Parathyroid adenoma (tissue), 2 donors: ENCODE data around the gene PCDH9.

ENCODE experiments used
- H2AFZ ChIP-seq: fragments of 300-600 bp; sonication (generic); one replicate; pipeline ENCODE4 v1.7.0; 2017; ENCODE audit warnings: antibody characterized with exemption, mild to moderate bottlenecking
- H3K27ac ChIP-seq: fragments of 300-600 bp; sonication (generic); one replicate; pipeline ENCODE4 v1.7.0; 2017
- H3K27me3 ChIP-seq: fragments of 300-600 bp; sonication (generic); one replicate; pipeline ENCODE4 v1.7.0; 2017; ENCODE audit warnings: low read length; ENCODE audit not compliant: control insufficient read depth, insufficient read depth
- H3K36me3 ChIP-seq: fragments of 300-600 bp; sonication (generic); one replicate; pipeline ENCODE4 v1.7.0; 2017; ENCODE audit warnings: low read length; ENCODE audit not compliant: control insufficient read depth, insufficient read depth
- H3K4me1 ChIP-seq: fragments of 300-600 bp; sonication (generic); one replicate; pipeline ENCODE4 v1.7.0; 2017; ENCODE audit warnings: control low read depth
- H3K4me2 ChIP-seq: fragments of 300-600 bp; sonication (generic); one replicate; pipeline ENCODE4 v1.7.0; 2017; ENCODE audit warnings: low read length
- H3K4me3 ChIP-seq: fragments of 300-600 bp; sonication (generic); one replicate; pipeline ENCODE4 v1.7.0; 2017; ENCODE audit warnings: low read depth, low read length
- H3K79me2 ChIP-seq: fragments of 300-600 bp; sonication (generic); one replicate; pipeline ENCODE4 v1.7.0; 2017; ENCODE audit warnings: control low read depth
- H3K9ac ChIP-seq: fragments of 300-600 bp; sonication (generic); one replicate; pipeline ENCODE4 v1.7.0; 2017; ENCODE audit warnings: mild to moderate bottlenecking
- H3K9me3 ChIP-seq: fragments of 300-600 bp; sonication (generic); one replicate; pipeline ENCODE4 v1.7.0; 2017; ENCODE audit warnings: low read length; ENCODE audit not compliant: control insufficient read depth
- TF ChIP-seq, protein P1 (sequence below): fragments of 300-600 bp; sonication (generic); IDR thresholded peaks from one replicate; pipeline ENCODE4 v1.7.0; 2017; ENCODE audit warnings: antibody characterized with exemption, mild to moderate bottlenecking
- donor health status: primary hyperparathyroidism.

PCDH9 gene

DNA sequence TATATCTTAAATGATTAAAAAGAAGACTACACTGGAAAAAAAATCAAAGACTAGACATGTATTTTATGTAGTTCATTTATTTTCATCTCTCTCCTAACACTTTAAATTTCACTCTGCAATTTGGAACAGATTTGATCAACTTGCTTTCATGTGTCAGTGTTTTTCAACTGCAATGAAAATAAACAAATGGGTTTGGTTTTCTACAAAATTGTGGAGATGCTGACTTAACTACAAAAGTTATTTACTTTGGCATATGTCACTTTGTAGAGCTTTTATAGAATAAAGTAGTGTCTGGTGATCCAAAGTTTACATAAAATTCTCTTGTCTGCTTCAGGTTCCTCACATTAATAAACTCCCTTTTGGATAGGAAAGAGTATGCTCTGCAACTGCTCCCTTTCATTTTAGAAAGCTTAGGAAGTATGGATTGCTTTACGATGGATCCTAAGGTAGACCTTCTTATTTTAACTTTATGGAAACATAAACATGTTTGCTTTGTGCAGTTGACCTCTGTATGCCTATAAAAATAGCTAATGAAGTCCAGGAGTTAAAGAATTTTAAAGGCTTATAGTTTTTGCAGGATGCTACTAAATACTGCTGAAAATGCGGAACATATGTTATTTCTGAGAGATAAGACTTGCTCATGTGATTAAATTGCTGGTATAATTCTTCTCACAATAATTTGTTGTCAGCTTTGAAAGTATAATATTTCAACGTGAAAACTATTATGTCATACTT, 815.9 kb downstream of the PCDH9 start:
- no peak overlapping the region for H3K9ac ChIP-seq
- H3K4me2 ChIP-seq, result no peak overlapping the region
- no peak overlapping the region for H3K4me3 ChIP-seq
- H2AFZ ChIP-seq, result no peak overlapping the region
- H3K9me3 ChIP-seq, result no peaks in the 10 kb centered on the region
- no peaks in the 10 kb centered on the region for H3K4me1 ChIP-seq
- no peaks in the 10 kb centered on the region for H3K36me3 ChIP-seq
- TF ChIP-seq, protein P1, sequence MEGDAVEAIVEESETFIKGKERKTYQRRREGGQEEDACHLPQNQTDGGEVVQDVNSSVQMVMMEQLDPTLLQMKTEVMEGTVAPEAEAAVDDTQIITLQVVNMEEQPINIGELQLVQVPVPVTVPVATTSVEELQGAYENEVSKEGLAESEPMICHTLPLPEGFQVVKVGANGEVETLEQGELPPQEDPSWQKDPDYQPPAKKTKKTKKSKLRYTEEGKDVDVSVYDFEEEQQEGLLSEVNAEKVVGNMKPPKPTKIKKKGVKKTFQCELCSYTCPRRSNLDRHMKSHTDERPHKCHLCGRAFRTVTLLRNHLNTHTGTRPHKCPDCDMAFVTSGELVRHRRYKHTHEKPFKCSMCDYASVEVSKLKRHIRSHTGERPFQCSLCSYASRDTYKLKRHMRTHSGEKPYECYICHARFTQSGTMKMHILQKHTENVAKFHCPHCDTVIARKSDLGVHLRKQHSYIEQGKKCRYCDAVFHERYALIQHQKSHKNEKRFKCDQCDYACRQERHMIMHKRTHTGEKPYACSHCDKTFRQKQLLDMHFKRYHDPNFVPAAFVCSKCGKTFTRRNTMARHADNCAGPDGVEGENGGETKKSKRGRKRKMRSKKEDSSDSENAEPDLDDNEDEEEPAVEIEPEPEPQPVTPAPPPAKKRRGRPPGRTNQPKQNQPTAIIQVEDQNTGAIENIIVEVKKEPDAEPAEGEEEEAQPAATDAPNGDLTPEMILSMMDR, result no peak
- no peaks in the 10 kb centered on the region for H3K79me2 ChIP-seq
- H3K27ac ChIP-seq, result no peak overlapping the region
- no peaks in the 10 kb centered on the region for H3K27me3 ChIP-seq

DNA sequence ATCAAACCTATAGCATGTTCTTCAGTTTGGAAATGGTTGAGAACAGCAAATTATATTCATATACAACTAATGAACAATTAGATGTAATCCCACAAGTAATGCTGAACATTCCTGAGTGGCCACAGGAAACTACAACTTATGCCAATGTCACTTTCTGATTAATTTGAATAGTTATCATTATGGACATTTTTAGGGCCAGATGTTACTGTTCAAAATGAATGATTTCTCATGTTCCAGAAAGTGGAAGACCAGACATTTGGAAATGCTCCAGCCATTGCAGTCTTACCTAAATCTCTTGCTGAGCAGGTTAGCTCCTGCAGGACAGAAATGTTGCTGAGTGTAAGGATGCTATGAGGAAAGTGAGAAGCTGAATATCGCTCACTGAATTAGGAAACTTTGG, 819.8 kb downstream of the PCDH9 start:
- no peaks in the 10 kb centered on the region for H3K4me1 ChIP-seq
- H3K36me3 ChIP-seq, result no peaks in the 10 kb centered on the region
- H3K27ac ChIP-seq, result no peak overlapping the region
- TF ChIP-seq, protein P1, result no peak
- no peaks in the 10 kb centered on the region for H3K9me3 ChIP-seq
- no peaks in the 10 kb centered on the region for H3K79me2 ChIP-seq
- no peaks in the 10 kb centered on the region for H3K27me3 ChIP-seq
- no peak overlapping the region for H3K4me3 ChIP-seq
- no peak overlapping the region for H2AFZ ChIP-seq
- no peak overlapping the region for H3K9ac ChIP-seq
- H3K4me2 ChIP-seq, result no peak overlapping the region

DNA sequence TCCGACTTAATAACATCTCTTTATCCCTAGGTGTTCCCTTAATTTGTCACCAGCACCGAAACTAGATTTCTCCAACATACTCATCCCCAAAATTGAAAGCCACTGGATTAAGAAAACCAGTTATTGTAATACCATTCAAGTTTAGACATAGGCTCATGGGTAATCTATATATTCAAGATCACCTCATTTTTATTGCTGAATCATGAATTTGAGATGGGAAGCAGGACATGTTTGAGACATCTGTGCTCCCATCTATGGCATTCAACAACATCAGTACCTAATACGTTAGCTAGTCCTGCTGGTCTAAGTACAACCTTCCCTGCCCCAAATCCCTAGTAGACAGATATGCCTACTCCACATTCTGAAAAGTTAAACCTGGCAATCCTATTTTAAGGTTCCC, 820.6 kb downstream of the PCDH9 start:
- H2AFZ ChIP-seq, result no peak overlapping the region
- no peaks in the 10 kb centered on the region for H3K4me1 ChIP-seq
- no peak overlapping the region for H3K4me3 ChIP-seq
- H3K9me3 ChIP-seq, result no peaks in the 10 kb centered on the region
- no peaks in the 10 kb centered on the region for H3K27me3 ChIP-seq
- TF ChIP-seq, protein P1, result no peak
- no peaks in the 10 kb centered on the region for H3K79me2 ChIP-seq
- no peak overlapping the region for H3K4me2 ChIP-seq
- no peak overlapping the region for H3K27ac ChIP-seq
- H3K9ac ChIP-seq, result no peak overlapping the region
- no peaks in the 10 kb centered on the region for H3K36me3 ChIP-seq

DNA sequence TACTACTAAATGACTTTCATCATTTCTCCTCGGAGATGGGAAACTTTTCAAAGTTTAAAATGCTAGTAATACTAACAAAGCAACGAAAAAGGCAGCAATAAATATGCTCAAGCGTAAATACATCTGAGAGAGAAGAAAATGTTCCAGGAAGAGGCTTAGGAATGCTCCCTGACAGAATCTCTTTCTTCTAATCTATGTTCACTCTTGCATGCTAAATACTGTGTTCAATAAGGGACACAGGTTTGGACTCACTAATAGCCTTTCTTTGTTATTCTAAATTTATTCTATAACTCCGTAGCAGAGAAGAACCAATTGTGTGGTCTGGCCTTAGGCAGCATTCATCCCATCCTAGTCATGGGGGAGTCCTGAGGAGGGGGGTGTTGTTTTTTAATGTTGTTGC, 823.0 kb downstream of the PCDH9 start:
- no peak overlapping the region for H2AFZ ChIP-seq
- H3K9me3 ChIP-seq, result no peaks in the 10 kb centered on the region
- H3K79me2 ChIP-seq, result no peaks in the 10 kb centered on the region
- no peak overlapping the region for H3K4me3 ChIP-seq
- H3K36me3 ChIP-seq, result no peaks in the 10 kb centered on the region
- no peak overlapping the region for H3K9ac ChIP-seq
- no peak overlapping the region for H3K27ac ChIP-seq
- no peaks in the 10 kb centered on the region for H3K4me1 ChIP-seq
- no peak overlapping the region for H3K4me2 ChIP-seq
- TF ChIP-seq, protein P1, result no peak
- no peaks in the 10 kb centered on the region for H3K27me3 ChIP-seq
